H1 (cell line): ENCODE data around the gene AP5Z1. TPM values are rescaled to one million over a fixed set of nuclear protein-coding genes. Genes with fewer than 3 reads are reported as not detected.

ENCODE experiments used
- CREB1 ChIP-seq: IDR thresholded peaks from 2 replicates; pipeline ENCODE4 v1.6.1; 2012; ENCODE audit warnings: inconsistent platforms
- EGR1 ChIP-seq: IDR thresholded peaks from 2 replicates; pipeline ENCODE4 v1.6.1; 2011; ENCODE audit warnings: low read depth, low read length, borderline replicate concordance
- EP300 ChIP-seq, 2 experiments: IDR thresholded peaks; 1 replicate in 1 of 2; 2 replicates in 1 of 2; pipeline ENCODE4 v1.6.1; 2011 to 2012; ENCODE audit warnings: low read depth in 2 of 2, low read length in 2 of 2, mild to moderate bottlenecking in 2 of 2, borderline replicate concordance in 1 of 2, inconsistent platforms in 1 of 2, moderate library complexity in 1 of 2
- JUND ChIP-seq: IDR thresholded peaks from 2 replicates; pipeline ENCODE4 v1.6.1; 2011; ENCODE audit warnings: mild to moderate bottlenecking, improper control_type of control experiment, low read length
- KDM1A ChIP-seq: fragments of 200-600, 300-600 bp; sonication (generic); IDR thresholded peaks from 2 replicates; pipeline ENCODE4 v1.7.1; 2016; ENCODE audit warnings: mild to moderate bottlenecking, low read length, borderline replicate concordance
- KDM5A ChIP-seq: fragments of 200-600 bp; IDR thresholded peaks from 2 replicates; pipeline ENCODE4 v1.7.1; 2012; ENCODE audit warnings: mild to moderate bottlenecking, low read length, inconsistent platforms, mixed read lengths
- NANOG ChIP-seq: IDR thresholded peaks from 2 replicates; pipeline ENCODE4 v1.6.1; 2011; ENCODE audit warnings: low read length, low read depth, mild to moderate bottlenecking, inconsistent platforms; ENCODE audit not compliant: insufficient read depth, poor library complexity, severe bottlenecking
- POLR2A ChIP-seq, 2 experiments: IDR thresholded peaks; 1 replicate in 1 of 2; 2 replicates in 1 of 2; pipeline ENCODE4 v1.6.1; 2011; ENCODE audit warnings: low read depth in 2 of 2, low read length in 2 of 2, mild to moderate bottlenecking in 2 of 2; ENCODE audit errors: control extremely low read depth in 1 of 2
- POLR2AphosphoS5 ChIP-seq: IDR thresholded peaks from 2 replicates; pipeline ENCODE4 v1.6.1; 2011; ENCODE audit warnings: low read depth, low read length
- RFX5 ChIP-seq: IDR thresholded peaks from 2 replicates; pipeline ENCODE4 v1.6.1; 2011; ENCODE audit warnings: low read depth, low read length, improper control_type of control experiment, borderline replicate concordance
- SP1 ChIP-seq: IDR thresholded peaks from 2 replicates; pipeline ENCODE4 v1.6.1; 2011; ENCODE audit warnings: low read depth, low read length
- SP4 ChIP-seq: IDR thresholded peaks from 2 replicates; pipeline ENCODE4 v1.6.1; 2012; ENCODE audit warnings: low read length, inconsistent platforms
- TAF1 ChIP-seq: IDR thresholded peaks from 2 replicates; pipeline ENCODE4 v1.6.1; 2011; ENCODE audit warnings: mild to moderate bottlenecking, low read depth, low read length
- TAF7 ChIP-seq: optimal IDR thresholded peaks from 2 replicates; pipeline ENCODE3; 2011; ENCODE audit warnings: low read depth, mild to moderate bottlenecking, inconsistent platforms, low read length, moderate library complexity, borderline replicate concordance
- polyA plus RNA-seq, 7 experiments: library from polyadenylated mRNA; depleted of rRNA in 3 of 7; stranded (reverse) in 5 of 7; unstranded in 2 of 7; fragments of >200 nt in 5 of 7; fragments of 200-250 nt in 2 of 7; gene quantifications; 1 replicate in 5 of 7; 2 replicates in 1 of 7; 4 replicates in 1 of 7; pipeline versions ENCODE4 v1.2.1 to v1.2.3, GENCODE V29; 2011 to 2013; ENCODE audit warnings: missing spikeins in 2 of 7, mixed read lengths in 2 of 7
- total RNA-seq: library from RNA; stranded (reverse); fragmentation: NEBNext Ultra II Directional; extraction: Animal tissue kit (Norgen Biotek cat#: 25700); gene quantifications from 2 replicates; pipeline ENCODE4 v1.2.1, GENCODE V29; 2021
- TF ChIP-seq, protein P1 (sequence below): IDR thresholded peaks from 2 replicates; pipeline ENCODE4 v1.6.1; 2012; ENCODE audit warnings: inconsistent platforms
- TF ChIP-seq, protein P2 (sequence below): IDR thresholded peaks from 2 replicates; pipeline ENCODE4 v1.6.1; 2011; ENCODE audit warnings: low read depth, mild to moderate bottlenecking, low read length; ENCODE audit not compliant: insufficient read depth
- TF ChIP-seq, protein P3 (sequence below): IDR thresholded peaks from 2 replicates; pipeline ENCODE4 v1.6.1; 2012; ENCODE audit warnings: inconsistent platforms
- TF ChIP-seq, protein P4 (sequence below), 3 experiments: IDR thresholded peaks; 1 replicate in 2 of 3; 2 replicates in 1 of 3; pipeline versions ENCODE4 v1.5.1 to v1.6.1; 2011; ENCODE audit warnings: low read length in 3 of 3, mild to moderate bottlenecking in 3 of 3, inconsistent platforms in 2 of 3, low read depth in 1 of 3, moderate library complexity in 1 of 3; ENCODE audit not compliant: insufficient read depth in 1 of 3; ENCODE audit errors: control extremely low read depth in 1 of 3
- TF ChIP-seq, protein P5 (sequence below): IDR thresholded peaks from 2 replicates; pipeline ENCODE4 v1.6.1; 2012; ENCODE audit warnings: low read length, inconsistent platforms

Gene AP5Z1
- total and polyA plus RNA-seq, 2 of the 8 experiments (the other 6 are each of a cell fraction or from before 2014, with no cell fraction given) = 24.0 to 24.7 TPM

DNA sequence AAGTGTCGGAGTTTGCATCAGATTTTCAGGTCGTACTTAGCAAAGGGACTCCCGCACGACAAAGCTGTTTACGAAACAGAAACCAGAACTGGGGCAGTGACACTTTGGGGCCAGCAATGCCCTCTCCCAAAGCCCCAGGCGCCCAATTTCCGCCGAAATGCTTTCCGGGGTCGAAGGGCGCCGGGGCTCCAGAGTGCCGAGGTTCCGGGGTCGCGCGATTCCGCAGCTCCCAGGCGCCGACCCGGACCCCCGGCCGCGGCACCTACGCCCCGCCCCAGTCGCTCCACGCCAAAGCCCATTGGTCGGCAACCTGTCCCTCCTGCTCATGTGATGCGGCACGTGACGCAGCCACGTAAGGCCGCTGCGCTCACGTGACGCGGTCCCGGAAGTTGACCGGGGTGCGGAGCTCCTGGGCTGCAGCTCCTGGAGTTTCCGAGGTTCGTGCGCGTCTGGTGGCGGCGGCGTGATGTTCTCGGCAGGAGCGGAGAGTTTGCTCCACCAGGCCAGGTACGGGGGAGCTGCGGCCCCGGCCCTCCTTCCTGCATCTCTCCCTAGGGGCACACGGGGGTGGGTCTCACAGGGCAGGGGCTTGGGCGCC, at the start of gene AP5Z1 (continued):
- TF ChIP-seq, protein P1, sequence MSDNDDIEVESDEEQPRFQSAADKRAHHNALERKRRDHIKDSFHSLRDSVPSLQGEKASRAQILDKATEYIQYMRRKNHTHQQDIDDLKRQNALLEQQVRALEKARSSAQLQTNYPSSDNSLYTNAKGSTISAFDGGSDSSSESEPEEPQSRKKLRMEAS = peak; percentile 90
- TF ChIP-seq, protein P2, sequence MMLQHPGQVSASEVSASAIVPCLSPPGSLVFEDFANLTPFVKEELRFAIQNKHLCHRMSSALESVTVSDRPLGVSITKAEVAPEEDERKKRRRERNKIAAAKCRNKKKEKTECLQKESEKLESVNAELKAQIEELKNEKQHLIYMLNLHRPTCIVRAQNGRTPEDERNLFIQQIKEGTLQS = peak; percentile 100
- TF ChIP-seq TAF1 = peak; percentile 84
- TF ChIP-seq CREB1 = peak; percentile 92
- TF ChIP-seq NANOG = no peak
- peak; percentile 70 for TF ChIP-seq SP1
- TF ChIP-seq, protein P3, sequence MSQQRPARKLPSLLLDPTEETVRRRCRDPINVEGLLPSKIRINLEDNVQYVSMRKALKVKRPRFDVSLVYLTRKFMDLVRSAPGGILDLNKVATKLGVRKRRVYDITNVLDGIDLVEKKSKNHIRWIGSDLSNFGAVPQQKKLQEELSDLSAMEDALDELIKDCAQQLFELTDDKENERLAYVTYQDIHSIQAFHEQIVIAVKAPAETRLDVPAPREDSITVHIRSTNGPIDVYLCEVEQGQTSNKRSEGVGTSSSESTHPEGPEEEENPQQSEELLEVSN = peak; percentile 64
- peak in 1 of 2 experiments; percentile 76; a peak in 1 of 3 replicates for TF ChIP-seq EP300 (IDR thresholded peaks at IDR 0.05; ENCODE audit: borderline replicate concordance in 1 of 2, low read depth in 2 of 2, low read length in 2 of 2)
- peak in 1 of 2 experiments; percentile 78; a peak in 2 of 3 replicates for TF ChIP-seq POLR2A (IDR thresholded peaks at IDR 0.05; ENCODE audit: control extremely low read depth in 1 of 2, low read depth in 2 of 2, low read length in 2 of 2)
- no peak for TF ChIP-seq KDM1A
- TF ChIP-seq, protein P4, sequence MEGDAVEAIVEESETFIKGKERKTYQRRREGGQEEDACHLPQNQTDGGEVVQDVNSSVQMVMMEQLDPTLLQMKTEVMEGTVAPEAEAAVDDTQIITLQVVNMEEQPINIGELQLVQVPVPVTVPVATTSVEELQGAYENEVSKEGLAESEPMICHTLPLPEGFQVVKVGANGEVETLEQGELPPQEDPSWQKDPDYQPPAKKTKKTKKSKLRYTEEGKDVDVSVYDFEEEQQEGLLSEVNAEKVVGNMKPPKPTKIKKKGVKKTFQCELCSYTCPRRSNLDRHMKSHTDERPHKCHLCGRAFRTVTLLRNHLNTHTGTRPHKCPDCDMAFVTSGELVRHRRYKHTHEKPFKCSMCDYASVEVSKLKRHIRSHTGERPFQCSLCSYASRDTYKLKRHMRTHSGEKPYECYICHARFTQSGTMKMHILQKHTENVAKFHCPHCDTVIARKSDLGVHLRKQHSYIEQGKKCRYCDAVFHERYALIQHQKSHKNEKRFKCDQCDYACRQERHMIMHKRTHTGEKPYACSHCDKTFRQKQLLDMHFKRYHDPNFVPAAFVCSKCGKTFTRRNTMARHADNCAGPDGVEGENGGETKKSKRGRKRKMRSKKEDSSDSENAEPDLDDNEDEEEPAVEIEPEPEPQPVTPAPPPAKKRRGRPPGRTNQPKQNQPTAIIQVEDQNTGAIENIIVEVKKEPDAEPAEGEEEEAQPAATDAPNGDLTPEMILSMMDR (IDR thresholded peaks at IDR 0.05; ENCODE audit: control extremely low read depth in 1 of 3, insufficient read depth in 1 of 3, low read depth in 1 of 3, low read length in 3 of 3) = no peak
- TF ChIP-seq RFX5 = no peak
- TF ChIP-seq JUND = peak; percentile 29; the same call in 1 of the 2 replicates
- no peak for TF ChIP-seq EGR1
- TF ChIP-seq, protein P5, sequence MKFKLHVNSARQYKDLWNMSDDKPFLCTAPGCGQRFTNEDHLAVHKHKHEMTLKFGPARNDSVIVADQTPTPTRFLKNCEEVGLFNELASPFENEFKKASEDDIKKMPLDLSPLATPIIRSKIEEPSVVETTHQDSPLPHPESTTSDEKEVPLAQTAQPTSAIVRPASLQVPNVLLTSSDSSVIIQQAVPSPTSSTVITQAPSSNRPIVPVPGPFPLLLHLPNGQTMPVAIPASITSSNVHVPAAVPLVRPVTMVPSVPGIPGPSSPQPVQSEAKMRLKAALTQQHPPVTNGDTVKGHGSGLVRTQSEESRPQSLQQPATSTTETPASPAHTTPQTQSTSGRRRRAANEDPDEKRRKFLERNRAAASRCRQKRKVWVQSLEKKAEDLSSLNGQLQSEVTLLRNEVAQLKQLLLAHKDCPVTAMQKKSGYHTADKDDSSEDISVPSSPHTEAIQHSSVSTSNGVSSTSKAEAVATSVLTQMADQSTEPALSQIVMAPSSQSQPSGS = no peak
- peak; percentile 86 for TF ChIP-seq KDM5A
- peak; percentile 8 for TF ChIP-seq TAF7
- TF ChIP-seq POLR2AphosphoS5 = peak; percentile 75
- TF ChIP-seq SP4 = peak; percentile 98
